OCI-LY1 (cell line): ENCODE results near the gene CYYR1.

Experiments used
- CTCF ChIP-seq: fragments of 200-600 bp; sonication (generic), shearing (Covaris generic); IDR thresholded peaks from 2 replicates; pipeline ENCODE4 v1.5.1; 2017; ENCODE audit warnings: mild to moderate bottlenecking, antibody characterized with exemption, low read length, moderate library complexity, mixed read lengths
- EZH2 ChIP-seq: fragments of 200-600 bp; sonication (generic), shearing (Covaris generic); IDR thresholded peaks from 2 replicates; pipeline ENCODE4 v1.8.0; 2017; ENCODE audit warnings: borderline replicate concordance, mixed run types, mild to moderate bottlenecking, antibody characterized with exemption, low read length, moderate library complexity, mixed read lengths

DNA sequence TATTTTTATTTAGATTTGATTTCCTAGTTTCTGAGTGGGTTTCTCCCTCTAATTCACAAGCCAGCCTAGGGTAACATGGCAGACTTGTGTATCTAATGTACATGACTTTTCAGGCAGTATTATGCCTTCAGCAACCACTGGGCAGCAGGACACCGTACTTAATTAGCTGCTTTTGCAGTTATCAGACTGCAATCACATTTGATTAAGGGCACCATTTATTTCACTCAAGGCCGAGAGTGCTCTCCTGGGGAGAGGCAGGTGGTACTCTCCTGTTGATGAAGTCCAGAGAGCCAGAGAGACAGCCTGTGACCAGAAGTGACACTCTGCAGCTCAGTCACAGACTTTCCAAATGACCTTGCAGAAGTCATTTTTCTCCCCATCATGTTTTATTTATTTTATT lies 18.7 kb downstream of the CYYR1 start:
- TF ChIP-seq CTCF (no peak), EZH2 (no peak)
